Memory B cell (primary cell): ENCODE measurements around the gene PRAMEF5.
"Not testable (repeated sequence)": the region's sequence is repeated elsewhere in the genome, so short reads cannot be mapped to it uniquely, and the experiment has no call there.

Experiments used
- ATAC-seq: fragments of 150-1000 bp; cut with Tn5 transposase; 2 replicates; pipeline ENCODE4 v1.10.0; 2021; ENCODE audit warnings: low read depth, mild to moderate bottlenecking, moderate library complexity
- DNase-seq, 2 donors: peaks; one replicate each; pipeline ENCODE4 v3.0.0; 2022; ENCODE audit warnings: low spot score in 2 of 2
- H3K27ac Mint-ChIP-seq: one replicate; pipeline ENCODE4 v1.8.0; 2022; ENCODE audit warnings: mild to moderate bottlenecking, moderate library complexity, mixed read lengths
- H3K27me3 Mint-ChIP-seq: one replicate; pipeline ENCODE4 v1.8.0; 2022; ENCODE audit warnings: mixed read lengths
- H3K36me3 Mint-ChIP-seq: one replicate; pipeline ENCODE4 v1.8.0; 2022; ENCODE audit warnings: mild to moderate bottlenecking, mixed read lengths
- H3K4me1 Mint-ChIP-seq: one replicate; pipeline ENCODE4 v1.8.0; 2022; ENCODE audit warnings: mixed read lengths
- H3K4me3 Mint-ChIP-seq: one replicate; pipeline ENCODE4 v1.8.0; 2022; ENCODE audit warnings: mild to moderate bottlenecking, moderate library complexity, mixed read lengths
- H3K9me3 Mint-ChIP-seq: one replicate; pipeline ENCODE4 v1.8.0; 2022; ENCODE audit warnings: mixed read lengths

Gene PRAMEF5

DNA sequence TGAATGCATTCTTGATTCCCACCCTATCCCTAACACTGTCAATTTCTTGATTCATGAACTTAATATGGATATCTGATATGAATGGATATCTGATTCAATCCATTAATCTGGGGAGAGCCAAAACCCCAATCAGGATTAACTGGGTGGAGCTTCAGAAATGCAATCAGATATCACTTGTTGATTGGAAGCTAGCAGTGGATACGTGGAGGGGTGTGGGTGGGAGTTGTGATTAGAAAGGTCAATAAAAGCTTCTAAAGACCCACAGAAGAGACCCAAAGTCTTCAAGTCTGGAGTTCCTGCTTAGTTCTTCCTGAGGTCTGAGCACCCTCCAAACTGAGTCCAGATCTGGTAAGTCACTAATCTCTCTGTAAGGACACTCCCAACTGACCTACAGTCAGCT is 49.2 kb downstream of the PRAMEF5 start, which contains the start of gene PRAMEF33:
TSS of gene PRAMEF33 (plus strand) at position 301 of the 400 bp plus-strand sequence. CDS start 2,416 bp downstream, outside the sequence.
- H3K27me3 Mint-ChIP-seq, H3K4me1 Mint-ChIP-seq, H3K36me3 Mint-ChIP-seq, DNase-seq, ATAC-seq, H3K27ac Mint-ChIP-seq, H3K9me3 Mint-ChIP-seq, H3K4me3 Mint-ChIP-seq: not testable (repeated sequence)
